Measurements from ENCODE around the gene ZIM2. TPM values are rescaled to one million over a fixed set of nuclear protein-coding genes. Genes with fewer than 3 reads are reported as not detected.
"Not testable (repeated sequence)": the region's sequence is repeated elsewhere in the genome, so short reads cannot be mapped to it uniquely, and the experiment has no call there.

ZIM2 gene
- total and polyA plus RNA-seq, 2 experiments from 2014 or later = not detected

GRCh38 chr19:56856822-56857221 lies 16.3 kb upstream of the ZIM2 start (continued):
- no peak for TF ChIP-seq CREB1 (CRISPR knock-in tag; IDR thresholded peaks at IDR 0.05; ENCODE audit: low read depth)
- no peak for TF ChIP-seq POLR2AphosphoS5 (IDR thresholded peaks at IDR 0.05; ENCODE audit: low read depth)
- no peak for TF ChIP-seq STAT1 (IDR thresholded peaks at IDR 0.05; ENCODE audit: unreplicated experiment)
- TF ChIP-seq JUNB (IDR thresholded peaks at IDR 0.05; ENCODE audit: unreplicated experiment) = no peak
- TF ChIP-seq ZNF331 (CRISPR knock-in tag; IDR thresholded peaks at IDR 0.05; ENCODE audit: low read depth) = no peak
- TF ChIP-seq CTCF (conservative IDR thresholded peaks at IDR 0.05; ENCODE audit: low read depth in 2 of 2) = no peak
- TF ChIP-seq EZH2phosphoT487 (IDR thresholded peaks at IDR 0.05; ENCODE audit: unreplicated experiment) = no peak
- no peak for TF ChIP-seq ZNF114 (CRISPR knock-in tag; IDR thresholded peaks at IDR 0.05)

GRCh38 chr19:56852361-56852760 lies 11.8 kb upstream of the ZIM2 start:
- peaks cover 94% of the 10 kb centered on the region for H3K9me3 Mint-ChIP-seq

GRCh38 chr19:56848166-56848565 lies 7.6 kb upstream of the ZIM2 start:
- Mint-ChIP-seq H3K36me3 (ENCODE audit: low read depth) (peaks cover 21% of the 10 kb centered on the region; the same call in 2 of the 3 replicates), H3K9me3 (peaks cover 62% of the 10 kb centered on the region), H3K27me3 (ENCODE audit: insufficient read depth, low read depth, poor library complexity) (no peaks in the 10 kb centered on the region), H3K27ac (no peak overlapping the region), H3K4me1 (no peaks in the 10 kb centered on the region), H3K4me3 (no peak overlapping the region)
- Histone ChIP-seq H3K27ac (ENCODE audit: low read depth) (no peak overlapping the region), H3K79me2 (replicated peaks; ENCODE audit: insufficient read depth) (no peaks in the 10 kb centered on the region), H3K27me3 (ENCODE audit: insufficient read depth) (no peaks in the 10 kb centered on the region), H2AFZ (no peak overlapping the region), H3K36me3 (ENCODE audit: insufficient read depth) (peaks cover 10% of the 10 kb centered on the region), H3K9me2 (ENCODE audit: insufficient read depth) (no peaks in the 10 kb centered on the region), H3K4me3 (no peak overlapping the region), H3F3A (replicated peaks; ENCODE audit: low read depth) (no peaks in the 10 kb centered on the region), H3K4me2 (no peak overlapping the region), H4K20me1 (replicated peaks; ENCODE audit: insufficient read depth) (no peaks in the 10 kb centered on the region), H3K4me1 (ENCODE audit: insufficient read depth) (no peaks in the 10 kb centered on the region)
- DNase-seq (ENCODE audit: low spot score) (no peak), ATAC-seq (no peak)
- no peak for TF ChIP-seq CTCF (conservative IDR thresholded peaks at IDR 0.05; ENCODE audit: low read depth in 2 of 2)
- TF ChIP-seq JUNB (IDR thresholded peaks at IDR 0.05; ENCODE audit: unreplicated experiment) = no peak
- no peak for TF ChIP-seq EZH2phosphoT487 (IDR thresholded peaks at IDR 0.05; ENCODE audit: unreplicated experiment)
- no peak for TF ChIP-seq ZNF462 (CRISPR knock-in tag; IDR thresholded peaks at IDR 0.05)
- TF ChIP-seq STAT1 (IDR thresholded peaks at IDR 0.05; ENCODE audit: unreplicated experiment) = no peak
- TF ChIP-seq EZH2 (IDR thresholded peaks at IDR 0.05; ENCODE audit: low read depth, unreplicated experiment) = no peak
- TF ChIP-seq POLR2AphosphoS5 (IDR thresholded peaks at IDR 0.05; ENCODE audit: low read depth) = no peak

More at GRCh38 chr19:56852361-56852760, 11.8 kb upstream of the ZIM2 start:
- not testable (repeated sequence) for H3K27me3 Mint-ChIP-seq (ENCODE audit: insufficient read depth, low read depth, poor library complexity); H3K4me3 ChIP-seq; H4K20me1 ChIP-seq (replicated peaks; ENCODE audit: insufficient read depth); H3K4me1 Mint-ChIP-seq; H3K79me2 ChIP-seq (replicated peaks; ENCODE audit: insufficient read depth); ATAC-seq; H3F3A ChIP-seq (replicated peaks; ENCODE audit: low read depth); H2AFZ ChIP-seq; H3K4me3 Mint-ChIP-seq; H3K36me3 ChIP-seq (ENCODE audit: insufficient read depth); H3K27ac Mint-ChIP-seq; H3K4me2 ChIP-seq; H3K27me3 ChIP-seq (ENCODE audit: insufficient read depth); DNase-seq (ENCODE audit: low spot score); H3K4me1 ChIP-seq (ENCODE audit: insufficient read depth); H3K27ac ChIP-seq (ENCODE audit: low read depth); H3K9me2 ChIP-seq (ENCODE audit: insufficient read depth)
- peaks cover 38% of the 10 kb centered on the region for H3K36me3 Mint-ChIP-seq (ENCODE audit: low read depth)
